Measurements from ENCODE around the gene ALDH4A1. TPM values are rescaled to one million over a fixed set of nuclear protein-coding genes. Genes with fewer than 3 reads are reported as not detected.

The ALDH4A1 gene
- total and polyA plus RNA-seq, 2 experiments from 2014 or later = 11.3 to 33.8 TPM

DNA sequence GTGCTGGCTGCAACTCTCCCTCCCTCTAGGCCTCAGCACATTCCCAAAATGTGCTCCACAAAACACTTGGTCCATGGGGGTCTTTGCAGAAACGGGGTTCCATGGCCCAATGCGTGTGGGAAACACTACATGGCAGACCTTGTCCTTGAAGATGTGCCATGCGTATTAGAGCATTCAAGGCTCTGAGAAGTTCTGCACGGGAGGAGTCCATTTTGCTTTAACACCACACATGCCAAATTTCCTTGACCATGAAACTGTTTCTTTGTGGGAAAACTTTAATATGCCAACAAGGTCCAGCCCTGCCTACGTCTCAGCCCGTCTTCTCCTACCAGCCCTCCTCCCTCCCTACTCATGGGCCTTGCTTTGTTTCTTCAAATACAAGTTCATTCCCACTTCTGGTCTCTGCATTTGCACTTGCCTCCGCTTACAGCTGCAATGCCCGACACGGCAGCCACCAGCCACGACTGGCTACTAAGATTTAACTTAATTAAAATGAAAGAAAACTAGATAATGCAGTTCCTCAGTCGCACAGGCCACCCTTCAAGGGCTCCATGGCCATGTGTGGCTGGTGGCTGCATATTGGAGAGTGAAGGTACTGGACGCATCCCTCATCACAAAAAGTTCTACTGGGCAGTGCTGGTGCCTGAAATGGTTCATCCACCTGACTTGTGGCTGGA lies 23.7 kb downstream of the ALDH4A1 start:
- Histone ChIP-seq H2AFZ (no peak overlapping the region), H3K27me3 (ENCODE audit: insufficient read depth) (no peaks in the 10 kb centered on the region), H3K36me3 (ENCODE audit: insufficient read depth) (no peaks in the 10 kb centered on the region), H3K27ac (ENCODE audit: low read depth) (no peak overlapping the region), H3K4me3 (no peak overlapping the region), H3F3A (replicated peaks; ENCODE audit: low read depth) (no peaks in the 10 kb centered on the region), H3K4me1 (ENCODE audit: insufficient read depth) (peaks cover 5% of the 10 kb centered on the region; the same call in 1 of the 2 replicates), H4K20me1 (replicated peaks; ENCODE audit: insufficient read depth) (no peaks in the 10 kb centered on the region; the same call in 1 of the 2 replicates), H3K9me2 (ENCODE audit: insufficient read depth) (no peaks in the 10 kb centered on the region), H3K4me2 (no peak overlapping the region), H3K79me2 (replicated peaks; ENCODE audit: insufficient read depth) (no peaks in the 10 kb centered on the region)
- DNase-seq (ENCODE audit: low spot score) = no peak
- Mint-ChIP-seq H3K4me3 (no peak overlapping the region), H3K27me3 (ENCODE audit: insufficient read depth, low read depth, poor library complexity) (peaks cover 3% of the 10 kb centered on the region), H3K9me3 (no peaks in the 10 kb centered on the region), H3K36me3 (ENCODE audit: low read depth) (peaks cover 6% of the 10 kb centered on the region; the same call in 2 of the 3 replicates), H3K27ac (no peak overlapping the region), H3K4me1 (no peaks in the 10 kb centered on the region)
- no peak for ATAC-seq
- TF ChIP-seq EZH2 (IDR thresholded peaks at IDR 0.05; ENCODE audit: low read depth, unreplicated experiment) (no peak), ZNF114 (CRISPR knock-in tag; IDR thresholded peaks at IDR 0.05) (no peak), CTCF (conservative IDR thresholded peaks at IDR 0.05; ENCODE audit: low read depth in 2 of 2) (no peak), POLR2AphosphoS5 (IDR thresholded peaks at IDR 0.05; ENCODE audit: low read depth) (no peak), EZH2phosphoT487 (IDR thresholded peaks at IDR 0.05; ENCODE audit: unreplicated experiment) (no peak), JUNB (IDR thresholded peaks at IDR 0.05; ENCODE audit: unreplicated experiment) (no peak), STAT1 (IDR thresholded peaks at IDR 0.05; ENCODE audit: unreplicated experiment) (no peak), NANOG (IDR thresholded peaks at IDR 0.05; ENCODE audit: borderline replicate concordance) (no peak), ZNF331 (CRISPR knock-in tag; IDR thresholded peaks at IDR 0.05; ENCODE audit: low read depth) (no peak), REST (IDR thresholded peaks at IDR 0.05; ENCODE audit: unreplicated experiment) (no peak), CREB1 (CRISPR knock-in tag; IDR thresholded peaks at IDR 0.05; ENCODE audit: low read depth) (no peak), ETS1 (IDR thresholded peaks at IDR 0.05) (no peak)
- TF ChIP-seq, protein P1, sequence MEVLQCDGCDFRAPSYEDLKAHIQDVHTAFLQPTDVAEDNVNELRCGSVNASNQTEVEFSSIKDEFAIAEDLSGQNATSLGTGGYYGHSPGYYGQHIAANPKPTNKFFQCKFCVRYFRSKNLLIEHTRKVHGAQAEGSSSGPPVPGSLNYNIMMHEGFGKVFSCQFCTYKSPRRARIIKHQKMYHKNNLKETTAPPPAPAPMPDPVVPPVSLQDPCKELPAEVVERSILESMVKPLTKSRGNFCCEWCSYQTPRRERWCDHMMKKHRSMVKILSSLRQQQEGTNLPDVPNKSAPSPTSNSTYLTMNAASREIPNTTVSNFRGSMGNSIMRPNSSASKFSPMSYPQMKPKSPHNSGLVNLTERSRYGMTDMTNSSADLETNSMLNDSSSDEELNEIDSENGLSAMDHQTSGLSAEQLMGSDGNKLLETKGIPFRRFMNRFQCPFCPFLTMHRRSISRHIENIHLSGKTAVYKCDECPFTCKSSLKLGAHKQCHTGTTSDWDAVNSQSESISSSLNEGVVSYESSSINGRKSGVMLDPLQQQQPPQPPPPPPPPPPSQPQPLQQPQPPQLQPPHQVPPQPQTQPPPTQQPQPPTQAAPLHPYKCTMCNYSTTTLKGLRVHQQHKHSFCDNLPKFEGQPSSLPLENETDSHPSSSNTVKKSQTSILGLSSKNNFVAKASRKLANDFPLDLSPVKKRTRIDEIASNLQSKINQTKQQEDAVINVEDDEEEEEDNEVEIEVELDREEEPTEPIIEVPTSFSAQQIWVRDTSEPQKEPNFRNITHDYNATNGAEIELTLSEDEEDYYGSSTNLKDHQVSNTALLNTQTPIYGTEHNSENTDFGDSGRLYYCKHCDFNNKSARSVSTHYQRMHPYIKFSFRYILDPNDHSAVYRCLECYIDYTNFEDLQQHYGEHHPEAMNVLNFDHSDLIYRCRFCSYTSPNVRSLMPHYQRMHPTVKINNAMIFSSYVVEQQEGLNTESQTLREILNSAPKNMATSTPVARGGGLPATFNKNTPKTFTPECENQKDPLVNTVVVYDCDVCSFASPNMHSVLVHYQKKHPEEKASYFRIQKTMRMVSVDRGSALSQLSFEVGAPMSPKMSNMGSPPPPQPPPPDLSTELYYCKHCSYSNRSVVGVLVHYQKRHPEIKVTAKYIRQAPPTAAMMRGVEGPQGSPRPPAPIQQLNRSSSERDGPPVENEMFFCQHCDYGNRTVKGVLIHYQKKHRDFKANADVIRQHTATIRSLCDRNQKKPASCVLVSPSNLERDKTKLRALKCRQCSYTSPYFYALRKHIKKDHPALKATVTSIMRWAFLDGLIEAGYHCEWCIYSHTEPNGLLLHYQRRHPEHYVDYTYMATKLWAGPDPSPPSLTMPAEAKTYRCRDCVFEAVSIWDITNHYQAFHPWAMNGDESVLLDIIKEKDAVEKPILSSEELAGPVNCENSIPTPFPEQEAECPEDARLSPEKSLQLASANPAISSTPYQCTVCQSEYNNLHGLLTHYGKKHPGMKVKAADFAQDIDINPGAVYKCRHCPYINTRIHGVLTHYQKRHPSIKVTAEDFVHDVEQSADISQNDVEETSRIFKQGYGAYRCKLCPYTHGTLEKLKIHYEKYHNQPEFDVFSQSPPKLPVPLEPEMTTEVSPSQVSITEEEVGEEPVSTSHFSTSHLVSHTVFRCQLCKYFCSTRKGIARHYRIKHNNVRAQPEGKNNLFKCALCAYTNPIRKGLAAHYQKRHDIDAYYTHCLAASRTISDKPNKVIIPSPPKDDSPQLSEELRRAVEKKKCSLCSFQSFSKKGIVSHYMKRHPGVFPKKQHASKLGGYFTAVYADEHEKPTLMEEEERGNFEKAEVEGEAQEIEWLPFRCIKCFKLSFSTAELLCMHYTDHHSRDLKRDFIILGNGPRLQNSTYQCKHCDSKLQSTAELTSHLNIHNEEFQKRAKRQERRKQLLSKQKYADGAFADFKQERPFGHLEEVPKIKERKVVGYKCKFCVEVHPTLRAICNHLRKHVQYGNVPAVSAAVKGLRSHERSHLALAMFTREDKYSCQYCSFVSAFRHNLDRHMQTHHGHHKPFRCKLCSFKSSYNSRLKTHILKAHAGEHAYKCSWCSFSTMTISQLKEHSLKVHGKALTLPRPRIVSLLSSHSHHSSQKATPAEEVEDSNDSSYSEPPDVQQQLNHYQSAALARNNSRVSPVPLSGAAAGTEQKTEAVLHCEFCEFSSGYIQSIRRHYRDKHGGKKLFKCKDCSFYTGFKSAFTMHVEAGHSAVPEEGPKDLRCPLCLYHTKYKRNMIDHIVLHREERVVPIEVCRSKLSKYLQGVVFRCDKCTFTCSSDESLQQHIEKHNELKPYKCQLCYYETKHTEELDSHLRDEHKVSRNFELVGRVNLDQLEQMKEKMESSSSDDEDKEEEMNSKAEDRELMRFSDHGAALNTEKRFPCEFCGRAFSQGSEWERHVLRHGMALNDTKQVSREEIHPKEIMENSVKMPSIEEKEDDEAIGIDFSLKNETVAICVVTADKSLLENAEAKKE (CRISPR knock-in tag; IDR thresholded peaks at IDR 0.05) = no peak
